Measurements from ENCODE around the gene SNTB2.
"Not testable (repeated sequence)": the region's sequence is repeated elsewhere in the genome, so short reads cannot be mapped to it uniquely, and the experiment has no call there.

Gene SNTB2

GRCh38 chr16:69145658-69146057, 41.3 kb upstream of the SNTB2 start:
- Histone ChIP-seq H3K27me3 (no peaks in the 10 kb centered on the region), H3K36me3 (peaks cover 77% of the 10 kb centered on the region), H3K4me1 (no peaks in the 10 kb centered on the region), H3K9me3 (no peaks in the 10 kb centered on the region), H3K4me3 (ENCODE audit: low read depth, low read length) (no peak overlapping the region)
- TF ChIP-seq CTCF (IDR thresholded peaks at IDR 0.05; ENCODE audit: low read depth, low read length): no peak
- DNase-seq: peak; percentile 27

- not testable (repeated sequence) for DNase-seq; H3K9me3 ChIP-seq; H3K27me3 ChIP-seq; H3K4me3 ChIP-seq (ENCODE audit: low read depth, low read length); H3K4me1 ChIP-seq
- H3K36me3 ChIP-seq: peaks cover 79% of the 10 kb centered on the region
Observed at GRCh38 chr16:69149621-69150020, 37.3 kb upstream of the SNTB2 start.

GRCh38 chr16:69150146-69150865, 36.7 kb upstream of the SNTB2 start:
- peak; percentile 72 for DNase-seq
- Histone ChIP-seq H3K4me3 (ENCODE audit: low read depth, low read length) (no peak overlapping the region), H3K36me3 (peaks cover 79% of the 10 kb centered on the region), H3K4me1 (no peaks in the 10 kb centered on the region), H3K27me3 (no peaks in the 10 kb centered on the region), H3K9me3 (no peaks in the 10 kb centered on the region)
- TF ChIP-seq CTCF (IDR thresholded peaks at IDR 0.05; ENCODE audit: low read depth, low read length): peak; percentile 89

GRCh38 chr16:69157196-69157595, 29.8 kb upstream of the SNTB2 start:
- H3K36me3 ChIP-seq: peaks cover 91% of the 10 kb centered on the region
- no peaks in the 10 kb centered on the region for H3K27me3 ChIP-seq
- DNase-seq: no peak
- no peaks in the 10 kb centered on the region for H3K4me1 ChIP-seq
- H3K4me3 ChIP-seq (ENCODE audit: low read depth, low read length): no peak overlapping the region
- TF ChIP-seq CTCF (IDR thresholded peaks at IDR 0.05; ENCODE audit: low read depth, low read length): no peak
- H3K9me3 ChIP-seq: no peaks in the 10 kb centered on the region

- Histone ChIP-seq H3K4me3 (ENCODE audit: low read depth, low read length) (no peak overlapping the region), H3K9me3 (no peaks in the 10 kb centered on the region), H3K36me3 (peaks cover 82% of the 10 kb centered on the region), H3K27me3 (no peaks in the 10 kb centered on the region), H3K4me1 (no peaks in the 10 kb centered on the region)
- no peak for TF ChIP-seq CTCF (IDR thresholded peaks at IDR 0.05; ENCODE audit: low read depth, low read length)
- no peak for DNase-seq
Observed at GRCh38 chr16:69160192-69160591, 26.8 kb upstream of the SNTB2 start.

- H3K36me3 ChIP-seq: peaks cover 83% of the 10 kb centered on the region
- H3K4me1 ChIP-seq: no peaks in the 10 kb centered on the region
- H3K27me3 ChIP-seq: no peaks in the 10 kb centered on the region
Observed at GRCh38 chr16:69165584-69165983, 21.4 kb upstream of the SNTB2 start.

More at GRCh38 chr16:69165584-69165983, 21.4 kb upstream of the SNTB2 start:
- no peak for TF ChIP-seq CTCF (IDR thresholded peaks at IDR 0.05; ENCODE audit: low read depth, low read length)
- DNase-seq: no peak
- no peak overlapping the region for H3K4me3 ChIP-seq (ENCODE audit: low read depth, low read length)
- no peaks in the 10 kb centered on the region for H3K9me3 ChIP-seq
